NCI-H82 treated with DMSO at 0.1 percent for 48 hours (cell line): ENCODE results near the gene DSCAML1.

Source experiments
- DNase-seq: peaks from one replicate; lab custom pipeline; 2025; ENCODE audit not compliant: unreplicated experiment; lab: John Stamatoyannopoulos, UW

Gene DSCAML1

DNA sequence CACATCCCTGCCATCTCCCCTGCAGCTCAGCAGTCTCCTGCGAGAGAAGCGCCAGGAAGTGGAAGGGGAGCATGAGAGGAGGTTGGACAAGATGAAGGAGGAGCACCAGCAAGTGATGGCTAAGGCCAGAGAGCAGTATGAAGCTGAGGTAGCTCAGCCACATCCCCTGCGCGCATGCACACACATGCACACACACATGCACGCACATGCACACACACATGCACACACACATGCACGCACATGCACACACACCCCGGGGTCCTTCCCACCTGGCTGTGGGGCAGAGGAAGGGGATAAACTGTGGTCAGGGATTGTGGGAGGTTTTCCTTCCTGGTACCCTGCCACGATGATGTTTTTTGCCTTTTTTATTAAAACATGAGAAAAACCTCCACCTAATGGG is 404.0 kb downstream of the DSCAML1 start:
- DNase-seq, result no peak

DNA sequence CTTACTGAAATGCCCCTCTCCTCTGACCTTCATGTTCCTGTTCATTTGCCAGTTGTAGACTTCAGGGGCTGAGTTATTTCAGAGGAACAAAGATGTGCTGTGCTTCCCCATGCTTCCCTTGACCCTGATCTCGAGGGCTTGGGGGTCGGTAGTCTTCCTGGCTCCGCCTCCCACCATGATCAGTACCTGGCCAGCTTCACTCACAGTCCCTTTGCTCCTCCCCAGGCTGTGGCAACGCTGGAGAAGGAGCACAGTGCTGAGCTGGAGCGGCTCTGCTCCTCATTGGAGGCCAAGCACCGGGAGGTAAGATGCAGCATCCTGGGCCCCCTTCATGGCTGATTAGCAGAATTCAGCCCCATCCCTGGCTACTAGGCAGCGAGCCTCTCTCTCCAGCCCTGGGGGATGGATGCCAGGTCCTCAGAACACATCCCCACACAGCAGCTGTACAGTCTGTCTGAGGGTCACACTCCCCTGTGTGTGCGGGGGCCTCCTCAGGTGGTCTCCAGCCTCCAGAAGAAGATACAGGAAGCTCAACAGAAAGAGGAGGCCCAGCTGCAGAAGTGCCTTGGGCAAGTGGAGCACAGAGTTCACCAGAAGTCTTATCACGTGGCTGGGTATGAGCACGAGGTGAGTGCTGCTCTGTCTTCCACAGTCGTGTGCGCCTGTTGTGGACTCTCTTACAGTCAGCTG is 404.9 kb downstream of the DSCAML1 start:
- no peak for DNase-seq

DNA sequence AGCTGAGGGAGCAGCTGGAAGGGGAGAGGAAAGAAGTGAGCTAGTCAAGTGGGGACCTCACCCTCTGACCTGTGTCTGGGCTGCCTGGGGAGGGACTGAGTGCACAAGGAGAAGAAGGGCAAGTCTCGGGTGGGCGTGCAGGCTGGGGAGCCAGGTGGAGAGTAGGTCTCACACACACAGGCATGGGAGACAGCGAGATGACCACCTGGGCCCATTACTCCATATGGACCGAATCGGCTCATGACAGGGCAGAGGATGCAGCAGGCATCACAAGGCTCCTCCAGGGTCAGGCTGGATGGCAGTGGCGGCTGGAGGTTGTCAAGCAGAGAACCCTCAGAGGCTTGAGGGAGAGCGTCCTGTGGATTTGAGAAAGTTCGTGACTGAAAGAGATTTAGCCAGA is 405.8 kb downstream of the DSCAML1 start:
- DNase-seq, result no peak

DNA sequence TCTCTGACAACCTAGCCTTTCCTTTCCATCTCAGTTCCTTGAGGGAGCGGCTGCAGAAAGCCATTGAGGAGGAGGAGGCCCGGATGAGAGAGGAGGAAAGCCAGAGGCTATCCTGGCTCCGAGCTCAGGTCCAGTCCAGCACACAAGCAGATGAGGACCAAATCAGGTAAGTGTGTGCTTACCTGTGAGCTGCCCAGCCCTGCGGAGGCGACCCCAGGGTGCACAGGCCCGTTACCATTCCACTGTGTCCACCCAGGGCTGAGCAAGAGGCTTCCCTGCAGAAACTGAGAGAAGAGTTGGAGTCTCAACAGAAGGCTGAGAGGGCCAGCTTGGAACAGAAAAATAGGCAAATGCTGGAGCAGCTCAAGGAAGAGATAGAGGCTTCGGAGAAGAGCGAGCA is 406.3 kb downstream of the DSCAML1 start:
- DNase-seq, result no peak

DNA sequence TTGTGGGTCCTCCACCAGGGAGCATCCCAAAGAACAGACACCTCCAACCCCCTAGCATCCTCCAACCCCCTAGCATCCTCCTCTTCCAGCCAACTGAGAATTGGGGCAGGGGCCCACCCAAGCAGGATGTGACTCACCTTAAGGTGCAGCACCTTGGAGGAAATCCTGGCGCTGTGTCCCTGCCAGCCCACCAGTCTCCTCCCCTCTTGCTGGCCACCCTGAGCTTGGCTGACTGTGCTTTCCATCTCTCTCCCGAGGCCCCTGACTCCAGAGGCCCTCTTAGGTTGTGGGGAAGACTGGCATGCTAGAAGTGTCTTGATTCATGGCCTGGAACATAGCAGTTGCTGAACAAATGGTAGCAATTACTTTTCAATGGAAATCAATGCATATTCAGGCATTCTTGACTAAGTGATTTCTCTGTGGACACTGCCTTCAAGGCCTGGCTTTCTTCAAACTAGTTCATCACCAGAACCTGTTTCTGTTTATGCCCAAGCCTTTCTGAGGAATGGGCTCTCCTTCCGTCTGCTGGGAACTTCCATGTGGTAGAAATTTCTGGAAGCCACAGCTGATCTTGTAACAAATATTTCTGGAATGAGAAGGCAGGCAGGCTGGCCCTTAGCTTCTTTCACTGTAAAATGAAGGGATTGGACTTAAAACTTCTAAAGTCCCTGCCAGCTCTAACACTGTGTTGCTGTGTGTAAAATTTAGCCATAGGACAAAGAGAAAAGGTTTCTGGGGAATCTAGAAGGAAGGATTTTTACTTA is 408.8 kb downstream of the DSCAML1 start:
- DNase-seq, result no peak

DNA sequence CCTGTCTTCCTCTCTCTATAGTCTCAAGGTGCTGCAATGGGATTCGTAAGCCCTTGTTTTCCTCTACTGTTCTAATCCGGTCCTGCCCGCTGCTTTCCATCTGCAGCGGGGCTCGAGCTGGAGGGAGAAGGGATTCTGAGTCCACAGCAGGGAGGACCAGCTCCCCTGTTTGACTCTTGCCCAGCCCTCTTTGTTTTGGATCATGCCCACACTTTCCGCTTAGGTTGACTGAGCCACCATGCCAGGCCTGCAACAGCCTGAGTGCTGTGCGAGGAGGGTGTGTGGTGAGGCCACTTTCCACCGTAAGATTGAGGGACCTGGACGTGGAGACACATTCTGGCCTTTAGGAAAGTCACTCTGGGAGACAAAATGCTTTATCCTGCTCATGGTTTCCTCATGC is 411.1 kb downstream of the DSCAML1 start:
- DNase-seq, result no peak

DNA sequence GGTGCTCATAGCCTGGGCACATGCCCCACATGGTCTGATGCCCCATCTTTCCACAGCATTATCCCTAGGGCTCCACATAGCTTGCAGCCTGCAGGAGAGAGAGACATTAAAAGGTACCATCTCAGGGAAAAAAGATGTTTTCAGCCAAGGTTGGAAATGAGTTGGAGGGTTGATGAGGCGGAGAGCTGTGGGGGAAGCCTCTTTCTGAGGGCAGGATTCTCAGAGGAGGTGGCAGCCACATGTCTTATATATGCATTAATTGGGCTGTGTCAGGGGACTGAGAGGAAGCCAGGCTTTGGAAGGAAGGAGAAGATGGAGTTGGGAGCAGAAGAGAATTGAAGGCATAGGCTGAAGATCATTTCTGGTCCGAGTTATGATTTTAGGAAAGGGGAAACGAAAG is 411.5 kb downstream of the DSCAML1 start:
- DNase-seq, result no peak

DNA sequence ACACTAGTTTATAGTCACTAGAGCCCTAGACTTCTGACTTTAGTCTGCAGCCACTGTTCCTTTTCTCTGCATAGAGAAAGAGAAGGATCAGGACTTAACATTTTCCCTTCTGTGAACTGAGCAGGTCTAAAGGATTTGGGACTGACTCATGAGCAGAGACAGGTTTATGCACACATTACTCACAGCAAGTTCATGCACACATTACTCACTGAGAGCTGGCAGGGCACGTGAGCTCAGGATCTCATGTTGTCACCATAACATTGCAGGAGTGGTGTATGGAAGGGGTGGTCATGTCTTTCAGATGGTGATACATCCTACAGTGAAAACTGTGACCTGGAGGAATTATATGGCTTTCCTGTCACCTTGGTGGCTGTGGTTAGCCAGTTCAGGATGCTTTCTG is 413.0 kb downstream of the DSCAML1 start:
- DNase-seq, result no peak

DNA sequence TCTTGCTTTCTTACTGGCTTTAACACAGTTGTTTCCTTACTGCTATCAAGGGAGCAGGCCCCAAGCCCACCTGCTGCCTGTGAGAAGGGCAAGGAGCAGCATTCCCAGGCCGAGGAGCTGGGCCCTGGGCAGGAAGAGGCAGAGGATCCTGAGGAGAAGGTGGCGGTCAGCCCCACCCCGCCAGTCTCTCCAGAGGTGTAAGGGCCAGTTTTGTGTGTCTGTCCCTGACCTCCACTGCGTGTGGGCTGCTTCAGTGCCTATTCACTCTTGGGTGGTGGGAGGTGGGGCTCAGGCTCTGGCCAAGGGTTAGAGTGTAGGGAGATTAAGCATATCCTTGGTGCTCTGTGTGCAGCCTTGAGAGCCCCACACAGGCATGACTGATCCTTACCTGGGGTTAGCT is 414.3 kb downstream of the DSCAML1 start:
- no peak for DNase-seq

DNA sequence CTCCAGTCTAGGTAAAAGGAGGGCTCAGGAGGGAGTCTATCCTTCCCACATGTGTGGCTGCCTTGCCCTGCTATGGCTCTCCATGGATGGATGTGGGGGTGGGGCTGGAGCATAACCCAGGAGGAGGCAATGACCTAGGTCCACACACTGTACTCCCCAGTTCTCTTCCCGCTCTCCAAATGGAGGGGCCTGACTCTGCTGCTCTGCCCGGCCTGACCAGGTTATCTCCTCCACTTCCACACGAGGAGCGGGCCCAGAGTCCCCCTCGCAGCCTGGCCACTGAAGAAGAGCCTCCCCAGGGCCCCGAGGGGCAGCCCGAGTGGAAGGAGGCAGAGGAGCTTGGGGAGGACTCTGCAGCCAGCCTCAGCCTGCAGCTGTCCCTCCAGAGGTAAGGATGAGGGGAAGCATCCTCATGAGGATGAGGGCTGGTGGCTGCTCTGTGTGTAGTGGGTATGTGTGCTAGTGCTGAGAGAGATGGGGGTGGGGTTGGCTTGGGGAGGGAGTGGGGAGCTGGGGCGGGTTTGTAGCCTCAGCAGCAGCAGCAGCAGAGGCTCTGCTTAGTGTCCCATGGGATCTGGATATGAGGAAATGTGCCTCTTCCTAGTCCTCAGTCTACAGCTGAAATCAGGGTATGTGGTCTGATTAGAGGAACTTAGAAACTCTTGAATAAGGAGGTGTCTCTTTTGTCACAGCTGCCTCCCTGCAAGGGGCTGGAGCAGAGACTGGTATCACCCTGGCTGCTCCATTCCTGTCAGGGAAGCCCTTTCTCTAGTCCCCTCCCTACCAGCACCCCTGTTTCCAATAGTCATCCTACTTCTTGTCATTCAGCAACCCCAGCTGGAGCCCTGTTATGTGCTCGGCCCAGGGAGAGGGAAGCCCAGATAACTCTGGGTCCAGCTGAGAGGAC is 415.3 kb downstream of the DSCAML1 start:
- DNase-seq, result no peak

DNA sequence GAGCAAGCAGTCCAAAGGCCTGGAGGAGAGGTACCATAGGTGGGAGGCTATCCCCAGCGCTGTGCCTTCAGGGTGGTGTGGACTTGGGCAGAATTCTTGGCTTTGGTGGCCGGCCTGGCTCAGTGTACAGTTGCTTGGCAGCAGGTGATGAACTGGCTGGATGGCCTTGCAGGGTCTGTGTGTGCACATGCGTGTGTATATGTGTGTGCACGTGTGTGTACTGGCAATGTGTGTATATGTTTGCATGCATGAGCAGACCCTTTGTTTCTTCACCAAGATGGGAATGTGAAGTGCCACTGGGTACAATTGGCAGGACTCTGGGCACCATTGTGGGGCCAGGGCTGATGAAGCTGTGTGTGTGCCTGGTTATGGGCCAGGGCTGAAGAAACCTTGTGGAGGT is 416.3 kb downstream of the DSCAML1 start:
- no peak for DNase-seq

DNA sequence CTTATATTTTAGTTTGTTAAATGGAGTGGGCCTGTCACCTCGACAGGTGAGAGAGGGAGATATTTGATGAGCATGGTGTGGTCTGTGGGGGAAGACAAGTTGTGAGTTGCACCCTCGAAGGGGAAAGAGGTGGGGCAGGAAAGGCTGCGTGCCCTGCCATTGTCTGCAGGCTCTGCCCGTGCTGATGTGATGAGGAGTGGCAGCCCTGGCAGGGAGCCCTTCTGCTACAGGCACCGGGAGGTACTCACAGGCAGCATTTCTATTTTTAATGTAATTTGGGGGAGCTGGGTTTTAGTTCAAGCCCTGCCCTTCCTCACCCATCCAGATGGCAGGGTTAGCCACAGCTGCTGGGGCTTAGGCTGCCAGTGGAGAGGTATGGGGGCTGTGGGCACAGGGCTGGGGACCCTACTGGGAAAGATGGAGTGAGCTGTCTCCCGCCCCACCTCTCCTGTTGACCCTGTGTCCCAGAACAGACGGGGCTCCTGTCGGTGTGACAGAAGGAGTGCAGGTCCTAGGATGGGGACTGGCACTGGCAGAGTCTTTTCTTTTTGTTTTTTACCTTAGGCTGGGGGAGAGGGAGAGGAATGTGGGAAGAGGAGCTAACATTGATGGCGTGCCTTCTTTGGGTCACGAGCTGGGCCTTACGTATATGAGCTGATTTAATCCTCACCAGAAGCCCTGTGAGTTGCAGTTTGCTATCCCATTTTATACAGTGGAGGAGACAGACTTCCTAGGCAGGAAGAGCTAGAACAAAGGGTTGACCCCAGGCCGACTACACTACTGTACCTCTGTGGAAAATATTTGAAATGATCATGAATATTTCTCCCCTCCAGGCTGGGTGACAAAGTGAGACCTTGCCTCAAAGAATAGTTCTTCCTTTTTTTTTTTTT is 417.8 kb downstream of the DSCAML1 start:
- DNase-seq, result no peak
